HG02938 (cell line): Measurements from ENCODE around the gene RPS14.
"Not testable (repeated sequence)": the region's sequence is repeated elsewhere in the genome, so short reads cannot be mapped to it uniquely, and the experiment has no call there.

Source experiments
- ATAC-seq: cut with Tn5 transposase; IDR thresholded peaks from one replicate; pipeline ENCODE4 v1.9.1; 2021; ENCODE audit warnings: mild to moderate bottlenecking, moderate library complexity; ENCODE audit not compliant: unreplicated experiment

The RPS14 gene

DNA sequence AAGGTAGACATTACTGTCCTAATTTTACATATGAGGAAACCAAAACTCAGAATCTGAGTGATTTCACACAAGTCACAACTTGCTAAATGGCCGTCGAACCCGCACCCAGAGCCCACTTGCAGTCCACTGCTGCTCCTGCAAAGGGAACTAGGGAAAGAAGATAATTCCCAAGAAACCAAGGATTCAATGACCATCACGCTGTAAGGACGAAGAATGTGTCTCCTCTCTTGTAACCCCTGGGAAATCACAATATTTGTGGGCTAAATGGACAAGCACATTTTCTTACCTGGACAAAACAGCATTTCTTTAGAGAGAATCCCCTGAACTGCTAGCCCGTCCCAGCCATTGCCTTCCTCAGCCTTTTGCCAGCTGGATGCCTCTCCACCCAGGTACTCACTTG, 2.4 kb downstream of the RPS14 start:
- no peak for ATAC-seq

DNA sequence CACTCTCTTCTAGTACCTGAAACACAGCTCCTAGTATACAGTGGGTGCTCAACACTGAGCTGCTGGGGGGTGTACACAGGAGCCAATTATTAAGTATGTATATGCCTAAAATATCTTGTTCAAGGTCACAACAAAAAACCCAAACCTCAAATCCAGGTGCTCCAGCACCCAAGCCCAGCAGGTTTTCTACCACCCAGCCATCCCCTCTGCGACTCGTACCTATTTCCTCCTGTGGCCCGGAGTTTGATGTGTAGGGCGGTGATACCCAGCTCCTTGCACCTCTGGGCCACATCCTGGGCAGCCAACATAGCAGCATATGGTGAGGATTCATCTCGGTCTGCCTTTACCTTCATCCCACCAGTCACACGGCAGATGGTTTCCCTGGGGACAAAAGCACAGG, 3.0 kb downstream of the RPS14 start:
- no peak for ATAC-seq

DNA sequence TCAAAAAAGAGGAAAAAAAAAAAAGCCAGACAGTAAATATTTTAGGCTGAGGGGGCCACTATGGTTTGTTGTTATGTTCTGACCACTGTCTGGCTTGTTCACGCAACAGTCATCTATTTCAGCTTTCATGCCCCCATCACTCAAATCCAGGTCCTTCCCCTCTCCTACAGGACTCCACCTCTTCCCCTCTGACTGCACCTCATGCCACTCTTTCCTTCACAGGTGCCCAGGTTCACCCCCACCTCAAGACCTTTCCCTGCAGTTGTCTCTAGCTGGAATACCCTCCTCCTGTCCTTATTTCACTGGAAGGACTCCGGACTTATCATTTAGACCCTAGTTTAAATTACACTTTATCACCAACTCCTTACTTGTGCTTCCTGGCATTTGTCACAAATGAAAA, 3.5 kb downstream of the RPS14 start:
- ATAC-seq: no peak

DNA sequence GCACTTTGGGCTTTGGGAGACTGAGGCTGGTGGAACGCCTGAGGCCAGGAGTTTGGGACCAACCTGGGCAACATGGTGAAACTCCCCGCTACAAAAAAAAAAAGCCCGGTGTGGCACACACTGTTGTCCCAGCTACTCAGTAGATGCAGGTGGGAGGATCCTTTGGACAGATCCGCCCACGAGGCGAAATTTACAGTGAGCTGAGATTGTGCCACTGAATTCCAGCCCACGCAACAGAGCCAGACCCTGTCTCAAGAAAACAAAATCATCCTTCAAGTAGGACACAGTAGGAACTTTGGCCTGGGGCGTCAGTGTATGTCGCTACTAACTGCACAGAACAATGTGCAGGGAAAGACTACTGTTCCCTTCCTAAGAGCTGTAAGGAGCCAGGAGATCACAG, 4.8 kb downstream of the RPS14 start:
- no peak for ATAC-seq

DNA sequence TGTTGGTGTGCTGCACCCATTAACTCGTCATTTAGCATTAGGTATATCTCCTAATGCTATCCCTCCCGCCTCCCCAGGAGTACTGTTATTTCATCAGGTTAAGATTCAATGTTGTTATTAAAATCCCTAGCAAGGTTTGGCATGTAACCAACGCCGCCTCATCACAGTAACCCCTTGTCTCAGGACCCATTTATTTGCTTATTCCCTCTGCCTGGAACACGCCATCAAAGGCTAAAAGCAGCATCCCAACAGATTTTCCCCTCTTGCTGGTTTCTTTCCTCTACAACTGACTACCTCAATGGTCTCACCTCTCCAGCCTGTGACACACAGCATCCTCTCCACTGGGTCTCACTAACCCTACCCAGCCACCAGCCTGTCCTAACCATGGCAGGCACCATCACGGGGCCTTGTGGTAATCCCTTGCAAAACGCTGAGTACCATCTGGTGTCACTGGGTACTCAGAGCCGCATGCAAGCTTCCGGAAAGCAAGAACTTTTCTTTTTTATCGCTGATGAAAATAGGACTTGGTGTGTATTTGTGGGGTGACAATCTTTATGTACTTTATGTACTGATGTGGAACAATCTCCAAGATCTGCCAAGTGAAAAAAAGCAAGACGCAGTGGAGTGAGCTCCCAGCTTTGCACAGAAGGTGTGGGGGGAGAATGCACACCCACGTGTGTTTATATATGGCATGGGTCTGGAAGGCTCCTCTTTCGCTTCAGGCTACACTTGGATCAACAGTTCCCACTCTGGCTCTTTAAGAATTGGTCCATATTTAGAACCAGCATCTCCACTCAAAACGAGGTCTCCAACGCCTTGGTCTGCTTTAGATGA, 6.1 kb downstream of the RPS14 start:
- ATAC-seq: no peak

DNA sequence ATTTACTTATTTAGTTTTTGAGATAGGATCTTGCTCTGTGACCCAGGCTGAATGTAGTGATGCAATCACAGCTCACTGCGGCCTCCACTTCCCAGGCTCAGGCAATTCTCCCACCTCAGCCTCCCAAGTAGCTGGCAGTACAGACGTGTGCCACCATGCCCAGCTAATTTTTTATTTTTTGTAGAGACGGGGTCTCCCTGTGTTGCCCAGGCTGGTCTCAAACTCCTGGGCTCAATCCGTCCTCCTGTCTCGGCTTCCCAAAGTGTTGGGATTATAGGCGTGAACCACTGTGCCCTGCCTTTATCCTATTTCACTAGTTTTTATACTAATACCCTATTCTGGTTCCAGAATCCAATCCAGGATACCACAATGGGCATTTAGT, 6.8 kb downstream of the RPS14 start:
- ATAC-seq: no peak

DNA sequence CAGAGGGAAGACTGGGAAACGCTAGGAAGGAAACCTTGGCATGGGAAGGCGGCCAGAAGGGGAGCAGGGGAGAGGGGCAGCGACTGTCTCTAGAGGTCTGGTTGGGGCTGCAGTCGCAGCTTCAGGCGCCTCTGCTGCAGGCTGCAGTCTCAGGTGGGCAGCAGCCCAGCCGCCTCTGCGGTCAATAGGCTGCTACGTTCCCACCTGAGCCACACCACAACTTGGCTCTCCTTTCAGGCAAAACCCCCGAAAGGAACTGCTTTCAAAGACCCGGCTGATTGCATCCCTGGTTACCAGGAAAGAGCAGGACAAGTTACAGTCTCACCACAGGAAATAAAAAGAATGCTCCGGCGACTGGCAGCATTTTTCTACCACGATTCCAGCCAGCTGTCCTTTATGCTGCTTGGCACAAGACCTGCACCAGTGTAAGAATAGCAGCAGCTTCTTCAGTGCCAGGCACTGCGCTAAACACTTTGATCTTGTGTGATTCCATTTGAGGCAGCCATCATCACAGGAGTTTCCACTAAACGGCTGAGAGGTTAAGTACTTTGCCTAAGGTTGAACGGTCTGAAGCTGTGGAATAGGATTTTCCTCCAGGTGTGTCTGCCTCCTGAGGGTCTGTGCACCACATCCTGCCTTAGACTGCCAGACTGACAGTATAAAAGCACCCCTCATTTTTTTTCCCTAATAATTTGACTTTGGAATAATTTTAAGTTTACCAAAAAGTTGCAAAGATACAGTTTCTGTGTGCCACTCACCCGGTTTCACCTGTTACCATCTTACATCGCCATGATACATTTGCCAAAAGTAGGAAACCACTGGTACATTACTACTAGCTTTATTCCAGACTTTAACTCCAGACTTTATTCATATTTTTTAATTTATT, 7.5 kb downstream of the RPS14 start:
- ATAC-seq: no peak

DNA sequence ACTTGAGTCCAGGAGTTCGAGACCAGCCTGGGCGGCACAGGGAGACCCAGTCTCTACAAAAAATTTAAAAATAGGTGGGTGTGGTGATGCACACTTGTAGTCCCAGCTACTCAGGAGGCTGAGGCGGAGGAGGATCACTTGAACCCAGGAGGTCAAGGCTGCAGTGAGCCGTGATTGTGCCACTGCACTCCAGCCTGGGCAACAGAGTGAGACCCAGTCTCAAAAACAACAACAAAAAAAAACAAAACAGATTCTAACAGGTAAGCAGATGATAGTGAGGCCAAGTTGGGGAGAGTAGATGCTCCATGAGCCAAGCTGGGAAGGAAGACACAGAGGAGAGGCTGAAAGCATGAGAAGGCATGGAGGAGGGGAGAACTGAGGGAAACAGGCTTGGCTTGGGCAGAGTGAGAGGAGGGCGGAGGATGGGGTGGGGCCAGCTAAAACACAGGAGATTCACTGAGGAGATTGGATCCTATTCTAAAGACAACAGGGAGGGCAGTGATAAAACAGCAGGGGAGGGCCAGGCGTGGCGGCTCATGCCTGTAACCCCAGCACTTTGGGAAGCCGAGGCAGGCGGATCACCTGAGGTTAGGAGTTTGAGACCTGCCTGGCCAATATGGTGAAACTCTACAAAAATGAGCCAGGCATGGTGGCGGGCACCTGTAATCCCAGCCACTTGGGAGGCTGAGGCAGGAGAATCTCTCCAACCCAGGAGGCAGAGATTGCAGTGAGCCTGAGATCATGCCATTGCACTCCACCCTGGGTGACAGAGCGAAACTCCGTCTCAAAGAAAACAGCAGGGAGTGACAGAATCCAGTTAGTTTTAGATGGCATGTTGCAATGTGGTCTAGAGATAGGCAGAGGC, 8.4 kb downstream of the RPS14 start:
- ATAC-seq: no peak

DNA sequence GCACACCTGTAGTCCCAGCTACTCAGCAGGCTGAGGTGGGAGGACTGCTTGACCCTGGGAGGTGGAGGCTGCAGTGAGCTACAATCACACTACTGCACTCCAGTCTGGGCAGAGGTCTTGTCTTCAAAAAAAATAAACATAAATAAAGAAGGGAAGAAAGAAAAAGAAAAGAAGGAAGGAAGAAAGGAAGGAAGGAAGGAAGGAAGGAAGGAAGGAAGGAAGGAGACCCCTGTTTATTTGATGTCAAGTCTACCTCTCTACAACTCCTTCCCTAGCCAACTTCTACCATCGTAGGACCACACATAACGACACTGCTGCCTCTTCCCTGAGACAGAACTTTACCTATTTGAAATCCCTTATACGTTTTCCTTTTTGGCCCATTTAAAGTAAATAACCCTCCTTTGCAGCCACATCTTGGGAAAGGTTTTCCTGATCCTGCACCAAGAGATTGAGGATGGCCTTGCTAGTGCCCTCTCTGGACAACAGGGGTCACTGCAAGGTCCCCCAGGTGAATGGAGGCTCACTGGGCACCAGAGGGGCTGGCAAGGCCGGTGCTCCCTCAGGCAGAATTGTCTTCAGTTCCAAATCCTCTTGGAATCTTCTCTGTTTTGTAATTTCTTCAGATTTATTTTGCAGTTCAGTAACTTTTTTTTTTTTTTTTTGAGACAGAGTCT, 10.5 kb downstream of the RPS14 start:
- ATAC-seq: no peak

DNA sequence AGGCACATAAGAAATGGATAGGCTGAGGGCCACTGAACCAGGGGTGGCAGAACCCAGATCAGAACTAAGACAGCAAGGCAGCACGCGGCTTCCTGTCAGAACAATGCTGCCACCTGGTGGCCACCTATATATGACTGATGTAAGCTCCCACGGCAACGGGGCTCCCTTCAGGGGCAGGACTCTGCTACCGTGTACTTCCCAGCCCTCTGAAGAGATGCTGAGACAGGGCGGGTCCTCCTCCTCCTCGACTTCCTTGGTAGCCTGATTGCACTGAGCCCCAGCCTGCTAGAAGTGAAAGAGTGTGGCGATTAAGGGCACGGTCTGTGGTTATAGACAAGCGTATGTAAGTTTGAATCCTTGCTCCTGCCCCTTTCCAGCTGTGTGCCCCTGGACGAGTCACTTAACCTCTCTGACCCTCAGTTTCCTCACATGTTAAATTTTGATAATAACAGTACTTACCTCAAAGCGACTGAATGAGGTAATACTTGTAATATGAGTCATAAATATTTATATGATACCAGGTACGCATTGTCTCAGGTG, 13.3 kb downstream of the RPS14 start:
- ATAC-seq: peak; percentile 96

DNA sequence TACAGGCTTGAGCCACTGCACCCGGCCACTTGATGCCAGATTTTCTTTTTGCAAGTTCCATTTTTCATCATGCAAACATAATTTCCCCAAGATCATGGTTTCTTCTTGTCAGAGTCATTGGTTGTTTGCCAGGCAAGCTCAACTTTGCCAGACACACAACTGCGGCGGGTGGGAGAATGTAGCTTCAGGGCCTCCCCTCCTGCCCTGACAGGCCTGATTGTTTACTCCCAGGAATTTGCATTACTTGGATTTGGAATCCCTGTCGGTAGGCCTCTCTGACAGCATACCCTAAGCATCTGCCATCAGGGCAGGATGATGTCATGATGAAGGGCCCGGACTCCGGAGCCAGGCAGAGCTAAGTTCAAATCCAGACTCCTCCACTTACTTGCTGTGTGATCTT, 15.1 kb downstream of the RPS14 start:
- no peak for ATAC-seq

DNA sequence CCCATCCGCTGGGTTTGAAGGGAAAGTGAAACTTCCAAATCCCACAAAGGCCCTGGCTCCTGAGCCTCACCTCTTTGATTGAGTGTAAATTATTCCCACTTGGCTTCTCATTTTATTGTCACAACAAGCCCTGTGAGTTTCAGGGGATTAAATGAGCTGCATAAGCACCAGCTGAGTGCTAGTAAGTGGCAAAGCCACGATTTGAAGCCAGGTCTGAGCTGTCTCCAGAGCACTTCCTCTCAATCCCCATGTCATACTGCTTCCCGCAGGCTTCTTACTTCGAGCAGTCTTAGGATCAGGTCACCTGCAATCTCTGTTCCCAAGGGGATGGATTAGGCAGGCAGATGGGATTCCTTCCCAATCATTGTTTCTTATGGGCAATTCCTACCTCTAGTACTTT, 18.0 kb downstream of the RPS14 start:
- ATAC-seq: no peak

DNA sequence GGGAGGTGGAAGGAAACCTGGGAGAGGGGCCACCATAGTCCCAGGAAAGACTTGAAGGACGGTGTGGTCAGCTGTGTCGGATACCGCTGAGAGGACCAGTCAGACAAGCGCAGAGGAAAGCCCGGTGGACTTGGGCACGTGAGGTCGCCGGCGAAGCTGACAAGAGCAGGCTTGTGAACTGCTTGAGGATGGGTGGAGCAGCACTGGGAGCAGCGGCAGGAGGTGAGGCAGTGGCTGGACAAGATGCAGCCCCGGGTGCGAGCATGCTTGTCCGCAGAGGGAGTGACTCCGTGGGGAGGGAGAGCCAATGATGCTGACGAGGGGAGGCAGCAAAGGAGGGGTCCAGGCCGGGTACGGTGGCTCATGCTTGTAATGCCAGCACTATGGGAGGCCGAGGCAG, 18.5 kb downstream of the RPS14 start:
- ATAC-seq: no peak

DNA sequence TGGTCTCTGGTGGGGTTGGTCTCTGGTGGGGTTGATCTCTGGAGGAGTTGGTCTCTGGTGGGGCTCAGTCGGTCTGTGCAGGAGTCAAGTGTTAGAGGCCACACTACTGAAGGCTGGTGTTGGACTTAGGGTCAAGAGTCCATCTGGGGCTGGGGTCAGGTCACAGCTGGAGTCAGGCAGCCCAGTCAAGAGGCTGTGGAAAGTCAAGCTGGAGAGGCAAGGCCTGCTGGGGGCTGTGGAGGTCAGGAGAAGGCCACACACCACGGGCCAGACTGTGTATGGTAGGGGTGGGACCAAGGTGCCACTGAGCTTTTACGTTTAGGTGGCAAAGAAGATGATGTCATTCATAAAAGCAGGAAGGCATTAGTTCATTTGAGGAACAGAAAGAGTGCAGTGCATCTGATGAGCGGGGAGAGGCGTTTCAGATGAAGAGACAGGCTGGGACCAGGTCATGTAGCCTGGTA, 20.1 kb downstream of the RPS14 start:
- peak; percentile 54 for ATAC-seq

DNA sequence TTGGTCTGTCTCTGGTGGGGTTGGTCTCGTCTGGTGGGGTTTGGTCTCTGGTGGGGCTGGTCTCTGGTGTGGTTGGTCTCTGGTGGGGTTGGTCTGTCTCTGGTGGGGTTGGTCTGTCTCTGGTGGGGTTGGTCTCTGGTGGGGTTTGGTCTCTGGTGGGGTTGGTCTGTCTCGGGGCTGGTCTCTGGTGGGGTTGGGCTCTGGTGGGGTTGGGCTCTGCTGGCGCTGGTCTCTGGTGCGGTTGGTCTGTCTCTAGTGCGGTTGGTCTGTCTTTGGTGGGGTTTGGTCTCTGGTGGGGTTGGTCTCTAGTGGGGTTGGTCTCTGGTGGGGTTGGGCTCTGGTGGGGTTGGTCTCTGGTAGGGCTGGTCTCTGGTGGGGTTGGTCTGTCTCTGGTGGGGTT, 20.6 kb downstream of the RPS14 start:
- ATAC-seq: no peak

DNA sequence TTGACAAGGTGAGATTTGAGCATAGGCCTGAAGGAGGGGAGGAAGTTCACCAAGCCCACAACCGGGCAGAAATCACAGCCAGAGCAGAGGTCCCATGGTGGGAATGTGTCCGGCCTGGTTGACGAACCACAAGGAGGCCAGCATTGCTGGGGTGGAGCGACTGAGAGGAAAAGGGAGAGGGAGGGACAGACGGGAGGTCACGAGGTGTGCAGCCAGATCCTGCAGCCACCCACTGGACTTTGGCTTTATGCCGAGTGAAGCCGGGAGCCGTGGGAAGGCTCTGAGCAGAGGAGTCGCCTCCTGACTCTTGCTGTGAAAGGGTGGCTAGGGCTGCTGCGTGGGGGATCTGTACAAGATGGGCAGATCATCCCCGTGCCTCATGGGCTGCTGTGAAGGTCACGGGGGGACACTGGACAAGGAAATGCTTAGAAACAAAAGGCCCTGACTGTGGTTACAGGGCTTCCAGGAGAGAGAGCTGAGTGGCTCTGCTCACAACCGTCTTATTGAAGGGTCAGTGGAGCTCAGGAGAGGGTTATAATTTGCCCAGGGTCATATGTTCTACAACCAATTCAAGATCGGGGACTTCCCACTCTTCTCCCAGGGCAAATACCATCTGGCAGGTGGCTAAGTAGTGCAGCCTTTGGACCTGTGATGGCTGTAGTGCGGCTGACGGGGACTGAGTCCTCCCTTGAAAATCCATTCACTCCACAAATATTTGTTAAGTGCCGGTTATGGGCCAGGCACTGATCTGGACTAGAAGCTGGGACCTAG, 21.2 kb downstream of the RPS14 start:
- ATAC-seq: no peak

DNA sequence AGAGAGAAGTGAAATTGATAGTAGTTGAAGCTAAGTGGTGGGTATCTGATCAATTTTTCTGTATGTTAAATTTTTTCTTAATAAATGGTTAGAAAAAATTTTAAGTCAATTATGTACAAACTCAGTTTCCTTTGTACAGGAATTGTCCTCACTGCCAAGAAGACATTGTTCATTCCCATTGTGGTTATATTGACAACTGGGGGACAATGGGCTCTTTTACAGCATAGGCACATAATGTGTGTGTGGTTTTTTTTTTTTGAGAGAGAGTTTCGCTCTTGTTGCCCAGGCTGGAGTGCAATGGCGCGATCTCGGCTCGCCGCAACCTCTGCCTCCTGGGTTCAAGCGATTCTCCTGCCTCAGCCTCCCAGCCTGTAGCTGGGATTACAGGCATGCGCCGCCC, 23.4 kb downstream of the RPS14 start:
- not testable (repeated sequence) for ATAC-seq

DNA sequence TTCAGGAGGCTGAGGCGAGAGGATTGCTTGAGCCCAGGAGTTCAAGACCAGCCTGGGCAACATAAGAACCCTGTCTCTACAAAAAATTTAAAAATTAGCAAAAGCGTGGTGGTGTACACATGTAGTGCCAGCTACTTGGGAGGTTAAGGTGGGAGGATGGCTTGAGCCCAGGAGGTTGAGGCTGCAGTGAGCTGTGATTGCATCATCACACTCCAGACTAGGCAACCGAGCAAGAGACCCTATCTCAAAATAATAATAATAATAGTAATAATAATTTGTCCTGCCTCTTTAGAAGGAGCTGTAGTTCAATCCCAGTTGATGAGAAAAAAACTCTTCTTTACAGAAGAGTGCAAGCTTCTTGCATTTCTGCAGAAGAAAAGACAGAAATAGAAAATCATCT, 26.8 kb downstream of the RPS14 start:
- no peak for ATAC-seq

DNA sequence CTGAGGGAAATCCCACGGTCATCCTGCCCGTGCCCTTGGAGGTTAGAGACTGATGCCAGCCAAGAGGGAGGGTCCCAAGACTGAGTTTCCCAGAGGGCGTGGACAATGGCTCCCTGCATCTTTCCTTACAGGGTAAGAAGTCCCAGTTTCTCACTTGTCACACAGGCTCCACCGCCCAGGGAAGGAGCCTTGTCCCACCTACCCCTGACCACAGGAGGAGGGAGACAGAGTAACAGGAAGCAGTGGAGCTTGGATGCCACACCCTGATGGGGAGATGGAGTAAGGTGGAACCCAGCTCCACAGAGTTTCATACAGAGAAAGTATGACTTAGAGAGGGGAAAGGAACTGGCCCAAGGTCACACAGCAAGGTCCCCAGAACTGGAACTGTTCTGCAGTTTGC, 27.5 kb downstream of the RPS14 start:
- no peak for ATAC-seq
